Mesendoderm (in vitro differentiated cells): ENCODE measurements around the gene OFD1. TPM values are rescaled to one million over a fixed set of nuclear protein-coding genes. Genes with fewer than 3 reads are reported as not detected.
A peak's percentile ranks its signal among the peaks of the same experiment; 100 is the strongest.

Source experiments
- DNase-seq: peaks from one replicate; pipeline ENCODE4 v3.0.0; 2013
- H2AK5ac ChIP-seq: 2 replicates; pipeline ENCODE4 v1.6.1; 2013; ENCODE audit warnings: low read length, inconsistent platforms
- H2BK120ac ChIP-seq: 2 replicates; pipeline ENCODE4 v1.6.1; 2013; ENCODE audit warnings: low read depth, mild to moderate bottlenecking, low read length, moderate library complexity, mixed read lengths
- H2BK15ac ChIP-seq: replicated peaks from 2 replicates; pipeline ENCODE4 v1.6.1; 2013; ENCODE audit warnings: low read depth, mild to moderate bottlenecking, moderate library complexity
- H2BK5ac ChIP-seq: 2 replicates; pipeline ENCODE4 v1.6.1; 2013; ENCODE audit warnings: low read length, inconsistent platforms
- H3K18ac ChIP-seq: 2 replicates; pipeline ENCODE4 v1.6.1; 2013; ENCODE audit warnings: mild to moderate bottlenecking, low read length, mixed read lengths
- H3K23ac ChIP-seq: one replicate; pipeline ENCODE4 v1.6.1; 2013; ENCODE audit warnings: low read length
- H3K27ac ChIP-seq: 2 replicates; pipeline ENCODE4 v1.5.1; 2013; ENCODE audit warnings: low read depth, mild to moderate bottlenecking, inconsistent platforms, low read length, moderate library complexity
- H3K27me3 ChIP-seq: 2 replicates; pipeline ENCODE4 v1.6.1; 2013; ENCODE audit warnings: low read length, control low read depth, mild to moderate bottlenecking, inconsistent platforms; ENCODE audit not compliant: insufficient read depth, poor library complexity
- H3K36me3 ChIP-seq: 2 replicates; pipeline ENCODE4 v1.6.1; 2013; ENCODE audit warnings: low read length, inconsistent platforms; ENCODE audit not compliant: control insufficient read depth, insufficient read depth
- H3K4ac ChIP-seq: one replicate; pipeline ENCODE4 v1.6.1; 2013; ENCODE audit warnings: low read depth, mild to moderate bottlenecking, low read length, moderate library complexity
- H3K4me1 ChIP-seq: 2 replicates; pipeline ENCODE4 v1.6.1; 2013; ENCODE audit warnings: low read depth, low read length, inconsistent platforms; ENCODE audit not compliant: control insufficient read depth
- H3K4me2 ChIP-seq: 2 replicates; pipeline ENCODE4 v1.6.1; 2013; ENCODE audit warnings: low read length
- H3K4me3 ChIP-seq: 2 replicates; pipeline ENCODE4 v1.5.1; 2013; ENCODE audit warnings: mild to moderate bottlenecking, low read length
- H3K56ac ChIP-seq: one replicate; pipeline ENCODE4 v1.6.1; 2013; ENCODE audit warnings: low read length
- H3K79me1 ChIP-seq: 2 replicates; pipeline ENCODE4 v1.6.1; 2013; ENCODE audit warnings: low read length, inconsistent platforms
- H3K79me2 ChIP-seq: 2 replicates; pipeline ENCODE4 v1.6.1; 2013; ENCODE audit warnings: mild to moderate bottlenecking, low read length; ENCODE audit not compliant: control insufficient read depth, insufficient read depth
- H3K9ac ChIP-seq: 2 replicates; pipeline ENCODE4 v1.6.1; 2013; ENCODE audit warnings: low read length, inconsistent platforms
- H4K5ac ChIP-seq: one replicate; pipeline ENCODE4 v1.6.1; 2013; ENCODE audit warnings: low read length
- H4K8ac ChIP-seq: one replicate; pipeline ENCODE4 v1.6.1; 2013; ENCODE audit warnings: low read depth, mild to moderate bottlenecking, control low read depth, low read length, moderate library complexity
- WGBS: extraction: QIAGEN DNeasy Blood & Tissue Kit; methylation state at CpG from one replicate; pipeline ENCODE4 v1.1.7; 2013; ENCODE audit warnings: low lambda C conversion rate, missing lambda C conversion rate; ENCODE audit not compliant: insufficient coverage; ENCODE audit errors: extremely low coverage; 5-methylcytosine and 5-hydroxymethylcytosine counted together
- polyA plus RNA-seq, 2 experiments: library from polyadenylated mRNA; stranded (reverse); fragments of 200-250 nt; gene quantifications; one replicate each; pipeline ENCODE4 v1.2.3, GENCODE V29; 2013

The OFD1 gene, protein sequence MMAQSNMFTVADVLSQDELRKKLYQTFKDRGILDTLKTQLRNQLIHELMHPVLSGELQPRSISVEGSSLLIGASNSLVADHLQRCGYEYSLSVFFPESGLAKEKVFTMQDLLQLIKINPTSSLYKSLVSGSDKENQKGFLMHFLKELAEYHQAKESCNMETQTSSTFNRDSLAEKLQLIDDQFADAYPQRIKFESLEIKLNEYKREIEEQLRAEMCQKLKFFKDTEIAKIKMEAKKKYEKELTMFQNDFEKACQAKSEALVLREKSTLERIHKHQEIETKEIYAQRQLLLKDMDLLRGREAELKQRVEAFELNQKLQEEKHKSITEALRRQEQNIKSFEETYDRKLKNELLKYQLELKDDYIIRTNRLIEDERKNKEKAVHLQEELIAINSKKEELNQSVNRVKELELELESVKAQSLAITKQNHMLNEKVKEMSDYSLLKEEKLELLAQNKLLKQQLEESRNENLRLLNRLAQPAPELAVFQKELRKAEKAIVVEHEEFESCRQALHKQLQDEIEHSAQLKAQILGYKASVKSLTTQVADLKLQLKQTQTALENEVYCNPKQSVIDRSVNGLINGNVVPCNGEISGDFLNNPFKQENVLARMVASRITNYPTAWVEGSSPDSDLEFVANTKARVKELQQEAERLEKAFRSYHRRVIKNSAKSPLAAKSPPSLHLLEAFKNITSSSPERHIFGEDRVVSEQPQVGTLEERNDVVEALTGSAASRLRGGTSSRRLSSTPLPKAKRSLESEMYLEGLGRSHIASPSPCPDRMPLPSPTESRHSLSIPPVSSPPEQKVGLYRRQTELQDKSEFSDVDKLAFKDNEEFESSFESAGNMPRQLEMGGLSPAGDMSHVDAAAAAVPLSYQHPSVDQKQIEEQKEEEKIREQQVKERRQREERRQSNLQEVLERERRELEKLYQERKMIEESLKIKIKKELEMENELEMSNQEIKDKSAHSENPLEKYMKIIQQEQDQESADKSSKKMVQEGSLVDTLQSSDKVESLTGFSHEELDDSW
- polyA plus RNA-seq (2013, experiment 1 of 2) = 21.3 TPM
- 21.7 TPM for polyA plus RNA-seq (2013, experiment 2 of 2)

DNA sequence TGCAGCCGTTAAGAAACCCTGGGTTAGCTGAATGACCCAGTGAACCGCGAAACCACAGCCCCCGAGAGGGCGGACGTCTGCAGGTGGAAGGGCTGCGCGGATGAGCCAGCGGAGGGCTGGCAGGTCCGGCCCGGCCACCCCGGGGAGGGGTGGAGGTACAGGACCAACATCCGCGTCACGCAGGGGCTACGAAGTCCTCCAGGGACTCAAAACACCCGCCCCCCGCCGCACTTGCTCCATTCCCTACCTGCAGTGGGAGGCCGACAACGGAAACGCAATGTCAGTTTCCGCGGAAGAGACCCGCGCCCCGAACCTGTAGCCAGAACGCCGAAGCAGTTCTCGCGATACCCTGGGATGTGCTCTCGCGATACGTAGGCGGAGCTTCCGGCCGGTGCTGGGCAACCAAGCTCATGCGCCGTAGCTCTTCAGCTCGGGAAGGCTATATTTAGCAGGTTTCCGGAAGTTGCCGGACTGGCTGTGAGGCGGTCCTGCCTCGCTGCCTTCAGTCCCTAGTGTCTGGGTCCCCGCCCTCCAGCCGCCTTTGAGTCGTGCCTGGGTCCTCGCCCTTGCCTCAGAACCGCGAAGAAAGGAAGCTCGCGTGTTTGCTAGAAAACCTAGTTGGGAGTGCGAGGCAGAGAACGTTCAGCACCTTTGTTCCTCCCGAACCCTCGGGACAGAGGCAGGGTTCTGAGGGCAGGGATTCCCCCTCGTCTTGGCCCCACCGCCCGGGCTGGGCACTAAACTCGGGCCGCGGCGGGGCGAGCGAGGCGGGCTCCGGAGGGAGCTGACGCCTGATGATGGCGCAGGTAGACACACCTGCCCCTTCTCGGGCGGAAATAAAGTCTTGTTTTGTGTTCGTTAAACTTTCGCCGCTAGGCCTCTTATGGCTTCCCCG is at the start of gene OFD1, which contains the start of gene TRAPPC2:
OFD1 (plus strand) TSS at position 471 of the 895 bp plus-strand sequence; CDS start at position 795, 324 bp downstream.
TRAPPC2 (minus strand) TSS at position 343 of the 895 bp plus-strand sequence. CDS start 14,657 bp downstream, outside the sequence.
- Histone ChIP-seq H3K4me3 (peak within 1 kb of the TSS; percentile 82), H2AK5ac (no peak within 1 kb of the TSS), H3K4me2 (peak within 1 kb of the TSS; percentile 35), H3K23ac (no peak within 1 kb of the TSS), H3K9ac (peak within 1 kb of the TSS; percentile 81), H4K8ac (no peak within 1 kb of the TSS), H3K79me2 (peaks cover 9% of the 10 kb centered on the region), H3K79me1 (no peaks in the 10 kb centered on the region), H3K4ac (no peak within 1 kb of the TSS), H3K18ac (peak within 1 kb of the TSS; percentile 76), H3K27me3 (no peaks in the 10 kb centered on the region), H2BK15ac (no peak within 1 kb of the TSS), H2BK5ac (no peak within 1 kb of the TSS), H3K4me1 (no peaks in the 10 kb centered on the region), H3K27ac (peak within 1 kb of the TSS; percentile 92), H3K36me3 (no peaks in the 10 kb centered on the region), H2BK120ac (no peak within 1 kb of the TSS), H3K56ac (peak within 1 kb of the TSS; percentile 92), H4K5ac (no peak within 1 kb of the TSS)
- DNase-seq = peak; percentile 97
- WGBS = no CpG with 5 or more reads among the region's 75 CpGs

DNA sequence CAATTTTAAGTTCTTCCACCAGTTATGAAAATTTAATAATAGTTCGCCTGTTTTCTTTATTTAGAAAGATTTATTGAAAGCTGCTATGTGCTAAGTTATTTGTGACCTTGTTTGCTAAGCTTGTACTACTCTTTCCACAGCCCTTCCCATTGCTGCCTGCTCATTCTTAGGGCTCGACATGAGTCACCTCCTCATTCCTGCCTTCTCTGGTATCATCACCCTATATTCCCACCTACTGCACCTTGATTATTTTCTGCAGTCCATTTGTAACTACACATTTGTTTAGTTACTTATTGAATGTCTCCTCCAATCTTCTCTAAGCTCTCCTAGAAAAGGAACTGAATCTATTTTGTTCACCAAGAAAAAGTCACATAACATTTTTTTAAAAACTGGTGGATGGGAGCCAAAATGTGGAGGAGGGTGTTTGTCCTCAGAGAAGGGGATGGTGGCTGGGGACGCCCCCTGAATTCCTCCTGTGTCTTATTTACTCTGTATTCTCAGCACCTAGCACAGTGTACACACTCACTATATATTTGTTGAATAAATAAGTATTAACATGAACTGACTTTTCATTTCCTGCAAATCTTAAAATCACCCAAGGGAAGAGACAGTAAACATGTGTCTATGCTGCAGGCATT is 49.3 kb upstream of the OFD1 start:
- WGBS = no CpG with 5 or more reads among the region's 3 CpGs
- Histone ChIP-seq H3K56ac (no peak overlapping the region), H3K4ac (no peak overlapping the region), H2BK120ac (no peak overlapping the region), H3K9ac (no peak overlapping the region), H3K79me1 (no peaks in the 10 kb centered on the region), H2BK5ac (no peak overlapping the region), H3K18ac (no peak overlapping the region), H3K4me1 (no peaks in the 10 kb centered on the region), H4K8ac (no peak overlapping the region), H2BK15ac (no peak overlapping the region), H2AK5ac (no peak overlapping the region), H3K4me2 (no peak overlapping the region), H3K23ac (no peak overlapping the region), H3K27me3 (no peaks in the 10 kb centered on the region), H3K27ac (no peak overlapping the region), H3K36me3 (no peaks in the 10 kb centered on the region), H4K5ac (no peak overlapping the region), H3K4me3 (no peak overlapping the region), H3K79me2 (peaks cover 6% of the 10 kb centered on the region)
- no peak for DNase-seq

DNA sequence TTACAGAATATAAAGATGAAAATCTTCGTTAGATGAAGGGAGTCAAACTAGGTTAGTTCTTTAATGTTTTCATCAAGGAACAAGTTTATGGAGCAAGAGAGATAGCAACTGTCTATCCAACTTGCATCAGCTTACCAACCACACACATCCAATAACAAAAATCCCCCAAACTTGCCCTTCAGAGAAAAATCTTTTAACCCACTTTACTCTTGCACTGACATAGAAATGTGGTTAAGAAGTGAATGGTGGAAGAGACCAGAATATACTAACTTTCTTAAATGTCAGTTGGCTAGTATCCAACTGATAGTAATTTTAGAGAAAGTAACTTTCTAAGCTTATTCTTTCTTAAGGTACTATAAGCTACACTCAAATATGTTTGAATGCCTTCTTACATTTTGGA is 47.3 kb upstream of the OFD1 start:
- H4K5ac ChIP-seq = no peak overlapping the region
- peaks cover 13% of the 10 kb centered on the region for H3K79me2 ChIP-seq
- H4K8ac ChIP-seq = no peak overlapping the region
- DNase-seq = no peak
- no peaks in the 10 kb centered on the region for H3K27me3 ChIP-seq
- no peak overlapping the region for H2BK15ac ChIP-seq
- no peak overlapping the region for H3K4ac ChIP-seq
- H3K79me1 ChIP-seq = no peaks in the 10 kb centered on the region
- H3K9ac ChIP-seq = no peak overlapping the region
- no peaks in the 10 kb centered on the region for H3K4me1 ChIP-seq
- no peak overlapping the region for H3K4me2 ChIP-seq
- no peak overlapping the region for H3K27ac ChIP-seq
- H2BK120ac ChIP-seq = no peak overlapping the region
- no peak overlapping the region for H2AK5ac ChIP-seq
- WGBS = no CpG with 5 or more reads among the region's 1 CpG
- no peak overlapping the region for H3K23ac ChIP-seq
- H3K36me3 ChIP-seq = no peaks in the 10 kb centered on the region
- no peak overlapping the region for H3K18ac ChIP-seq
- H2BK5ac ChIP-seq = no peak overlapping the region
- no peak overlapping the region for H3K4me3 ChIP-seq
- H3K56ac ChIP-seq = no peak overlapping the region

DNA sequence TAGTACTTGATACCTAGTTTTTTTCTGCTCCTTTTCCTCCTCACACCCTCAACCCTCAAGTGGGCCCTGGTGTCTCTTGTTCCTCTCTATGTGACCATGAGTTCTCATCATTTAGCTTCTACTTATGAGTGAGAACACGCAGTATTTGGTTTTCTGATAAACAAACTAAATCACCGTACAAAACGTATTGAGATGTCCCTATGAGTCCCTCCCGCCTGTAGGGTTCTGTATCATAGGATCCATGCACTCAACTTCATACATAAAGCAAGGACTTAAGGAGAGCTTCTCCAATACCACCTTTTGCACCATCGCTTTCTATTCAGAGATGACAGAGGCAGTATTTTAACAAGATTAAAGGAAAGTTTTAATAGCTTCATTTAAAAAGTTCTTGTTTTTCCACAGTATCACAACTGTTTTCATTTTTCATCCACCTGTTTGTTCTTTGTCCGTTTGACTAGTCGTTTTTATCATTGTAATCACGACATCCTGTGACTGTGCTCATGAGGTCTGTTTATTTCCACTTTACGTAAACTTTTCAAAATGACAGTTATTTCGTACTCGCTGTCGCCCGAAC is 46.1 kb upstream of the OFD1 start:
- Histone ChIP-seq H3K4me3 (no peak overlapping the region), H3K23ac (no peak overlapping the region), H3K18ac (no peak overlapping the region), H4K8ac (no peak overlapping the region), H3K79me2 (peaks cover 20% of the 10 kb centered on the region), H3K27me3 (no peaks in the 10 kb centered on the region), H3K4me1 (peaks cover 5% of the 10 kb centered on the region), H2BK120ac (no peak overlapping the region), H3K9ac (no peak overlapping the region), H3K36me3 (no peaks in the 10 kb centered on the region), H2BK15ac (no peak overlapping the region), H3K56ac (peak overlapping the region; percentile 49), H3K27ac (no peak overlapping the region), H3K4ac (no peak overlapping the region), H3K4me2 (peak overlapping the region; percentile 50), H2BK5ac (no peak overlapping the region), H4K5ac (no peak overlapping the region), H3K79me1 (no peaks in the 10 kb centered on the region), H2AK5ac (no peak overlapping the region)
- no peak for DNase-seq
- no CpG with 5 or more reads among the region's 13 CpGs for WGBS
